GM12878 (cell line): Measurements from ENCODE around the gene INPP5D.

ENCODE experiments used
- CTCF ChIP-seq, 3 experiments: IDR thresholded peaks in 2 of 3; conservative IDR thresholded peaks in 1 of 3; 2 replicates each; pipeline ENCODE4 v1.5.1; 2011; ENCODE audit warnings: low read depth in 3 of 3, low read length in 3 of 3, mild to moderate bottlenecking in 3 of 3, control low read depth in 2 of 3, moderate library complexity in 2 of 3, inconsistent platforms in 1 of 3, mixed read lengths in 1 of 3; ENCODE audit not compliant: control insufficient read depth in 2 of 3, insufficient read depth in 1 of 3; ENCODE audit errors: extremely low read depth in 1 of 3
- E2F8 ChIP-seq: fragments of 450-650 bp; IDR thresholded peaks from 2 replicates; pipeline ENCODE4 v1.6.1; 2018; ENCODE audit warnings: mild to moderate bottlenecking, low read depth, moderate library complexity; ENCODE audit not compliant: partially characterized antibody
- EZH2 ChIP-seq: IDR thresholded peaks from 2 replicates; pipeline ENCODE4 v1.6.1; 2012; ENCODE audit warnings: low read depth, mild to moderate bottlenecking, control low read depth, inconsistent platforms, low read length, borderline replicate concordance; ENCODE audit not compliant: control insufficient read depth
- SIX5 ChIP-seq: IDR thresholded peaks from 2 replicates; pipeline ENCODE4 v1.6.1; 2011; ENCODE audit warnings: mild to moderate bottlenecking, low read depth, low read length, moderate library complexity; ENCODE audit not compliant: severe bottlenecking
- YY1 ChIP-seq: IDR thresholded peaks from 2 replicates; pipeline ENCODE4 v1.6.1; 2011; ENCODE audit warnings: low read depth, mild to moderate bottlenecking, low read length

DNA sequence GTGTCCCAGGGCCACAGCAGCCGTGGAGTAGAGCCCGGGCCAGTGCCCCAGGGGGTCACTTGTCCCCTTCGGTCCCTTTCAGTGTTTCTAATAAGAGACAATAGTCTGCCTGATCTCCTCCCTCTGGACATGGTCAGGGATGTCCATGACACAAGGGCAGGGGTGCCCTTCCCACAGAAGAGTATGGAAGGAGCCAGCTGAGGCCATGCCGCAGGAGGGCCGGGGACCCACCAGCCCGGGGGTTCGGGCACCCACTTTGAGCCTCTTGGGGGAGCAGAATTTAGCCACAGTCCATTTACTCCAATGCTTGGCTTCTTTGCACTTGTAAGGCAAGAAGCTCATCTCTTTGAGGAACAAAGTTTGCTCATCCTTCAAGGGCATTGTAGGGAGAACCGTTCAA, 102.6 kb downstream of the INPP5D start:
- no peak for TF ChIP-seq SIX5
- no peak for TF ChIP-seq CTCF (IDR thresholded peaks at IDR 0.05 in 2 of 3, conservative IDR thresholded peaks at IDR 0.05 in 1 of 3; ENCODE audit: control insufficient read depth in 2 of 3, extremely low read depth in 1 of 3, insufficient read depth in 1 of 3, low read depth in 3 of 3, low read length in 3 of 3)
- no peak for TF ChIP-seq YY1
- no peak for TF ChIP-seq EZH2
- TF ChIP-seq E2F8, result no peak
